Dermis microvascular lymphatic vessel endothelial cell (primary cell): ENCODE results near the gene LSAMP. TPM values are rescaled to one million over a fixed set of nuclear protein-coding genes. Genes with fewer than 3 reads are reported as not detected.

Experiments
- DNase-seq, 2 donors: peaks; one replicate each; pipeline versions ENCODE4 v3.0.0 to v3.0.0-alpha.2; 2010; ENCODE audit warnings: low read depth in 2 of 2
- total RNA-seq: library from RNA; depleted of rRNA; stranded (reverse); fragments of >200 nt; gene quantifications from 2 replicates; pipeline ENCODE4 v1.2.1, GENCODE V29; 2014

LSAMP gene
- total RNA-seq, 1 donor from 2014 or later = not detected

DNA sequence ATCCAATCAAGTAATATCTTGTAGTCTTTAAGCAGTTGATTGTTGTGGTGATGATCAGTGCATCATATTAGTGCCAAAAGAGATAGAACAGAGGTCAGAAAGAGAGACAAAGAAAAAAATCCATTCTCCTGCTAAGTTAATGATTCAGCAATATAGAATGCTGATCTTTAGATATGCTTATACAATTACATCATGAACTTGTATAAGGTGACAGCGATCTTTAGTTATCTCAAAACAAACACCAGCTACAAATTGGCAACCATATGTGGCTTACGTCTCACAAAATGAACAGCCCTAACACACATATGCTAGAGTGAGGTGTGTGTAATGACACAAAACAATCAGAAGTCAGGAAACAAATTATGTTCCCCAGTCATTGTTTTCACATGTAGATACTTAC is 12.5 kb downstream of the LSAMP start:
- no peak for DNase-seq

DNA sequence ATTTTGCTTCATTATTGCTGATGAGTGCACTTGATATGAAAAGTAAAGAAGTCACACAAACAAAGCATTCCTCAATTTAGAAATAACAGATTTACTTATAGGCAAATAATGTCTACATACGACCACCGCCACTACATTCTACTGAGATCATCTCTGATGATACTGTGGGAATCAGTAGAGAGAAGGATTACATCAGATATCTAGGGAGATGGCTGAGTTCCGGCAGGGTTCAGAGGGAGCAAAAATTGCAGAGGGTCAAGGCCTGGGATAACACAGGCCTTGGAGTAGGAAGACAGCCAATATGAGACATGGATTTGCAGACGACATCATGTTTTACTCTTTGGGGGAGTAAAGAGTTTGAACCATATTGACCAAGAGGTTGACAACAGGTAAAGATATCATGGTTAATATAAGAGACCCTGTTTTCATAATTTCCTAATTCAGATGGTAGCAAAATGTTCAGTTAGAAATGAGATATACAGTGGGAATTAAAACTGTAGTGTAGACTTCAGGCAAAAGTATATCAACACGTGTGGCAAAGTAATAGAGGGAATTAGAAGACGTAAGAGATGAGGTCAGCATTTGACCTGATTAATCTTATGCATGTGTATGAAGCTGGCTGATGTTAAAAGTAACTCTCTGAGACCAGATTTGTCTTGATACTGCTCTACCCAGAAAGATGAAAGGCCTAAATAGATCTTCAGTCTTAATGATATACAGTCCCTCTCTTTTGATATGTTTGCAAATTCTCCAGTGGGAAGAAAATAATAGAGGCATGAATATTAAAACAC is 15.6 kb downstream of the LSAMP start:
- DNase-seq = no peak

DNA sequence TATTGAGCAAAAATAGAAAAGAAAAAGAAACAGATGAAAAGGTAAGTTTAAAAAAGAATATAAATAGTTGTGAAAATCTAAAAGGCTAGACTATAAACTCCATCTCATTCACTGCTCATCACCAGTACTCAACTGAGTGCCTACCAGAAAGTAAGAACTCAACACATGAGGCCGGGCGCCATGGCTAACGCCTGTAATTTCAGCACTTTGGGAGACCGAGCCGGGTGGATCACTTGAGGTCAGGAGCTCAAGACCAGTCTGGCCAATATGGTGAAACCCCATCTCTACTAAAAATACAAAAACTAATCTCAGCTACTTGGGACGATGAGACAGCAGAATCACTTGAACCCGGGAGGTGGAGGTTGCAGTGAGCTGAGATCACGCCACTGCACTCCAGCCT is 19.3 kb downstream of the LSAMP start:
- no peak for DNase-seq

DNA sequence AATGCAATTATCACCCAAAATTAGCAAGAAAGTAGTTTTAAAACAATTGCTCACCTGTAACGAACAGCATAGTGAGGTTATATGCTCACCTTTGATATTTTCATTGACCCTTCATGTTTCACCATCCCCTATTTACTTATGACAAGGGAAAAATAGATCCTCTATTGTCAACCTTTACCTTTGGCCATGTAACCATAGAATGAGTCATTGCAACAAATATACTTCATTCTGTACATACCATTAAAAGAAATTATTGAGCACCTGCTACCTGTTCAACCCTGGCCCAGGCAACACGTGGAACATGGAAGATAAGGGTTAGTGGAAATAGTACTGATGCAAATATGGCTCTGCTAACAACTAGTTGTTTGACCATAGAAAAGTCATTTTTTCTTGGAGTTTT is 20.2 kb downstream of the LSAMP start:
- DNase-seq = no peak

DNA sequence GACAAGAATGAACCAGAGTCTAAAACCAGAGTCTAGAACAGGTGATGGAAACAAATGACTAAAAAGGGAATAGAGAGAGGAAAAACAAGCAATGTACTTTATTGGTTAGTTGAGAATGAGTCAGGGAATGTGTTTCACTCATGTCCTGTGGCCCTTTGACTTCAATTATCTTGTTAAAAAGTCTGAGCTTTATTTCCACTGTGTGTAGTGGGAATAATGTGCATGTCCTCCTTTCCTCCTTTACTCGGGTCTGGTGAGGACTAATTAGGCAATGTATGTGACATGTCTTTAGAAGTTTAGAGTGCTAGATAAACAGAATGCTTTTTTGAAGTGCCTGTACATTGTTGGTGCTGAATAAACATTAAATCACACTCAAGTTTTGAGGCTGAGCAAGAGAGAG is 21.3 kb downstream of the LSAMP start:
- no peak for DNase-seq

DNA sequence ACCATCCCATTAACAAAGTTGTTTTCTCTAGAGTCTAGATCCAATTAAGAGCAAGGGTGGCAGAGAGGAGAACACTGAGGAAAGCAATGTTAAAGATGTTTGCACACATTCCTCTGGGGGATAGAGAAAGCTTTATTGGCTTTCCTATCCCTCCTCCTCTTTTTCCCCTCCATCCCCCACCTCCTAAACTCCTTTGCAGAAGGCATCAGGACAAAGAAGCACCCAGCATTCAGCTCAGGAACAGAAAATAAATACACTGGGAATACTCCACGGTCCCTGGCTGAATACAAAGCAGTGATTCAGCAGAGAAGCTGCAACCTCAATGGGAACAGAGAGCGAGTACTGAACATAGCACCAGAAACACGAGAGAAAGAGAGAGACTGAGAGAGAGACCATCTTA is 21.9 kb downstream of the LSAMP start:
- DNase-seq = no peak

DNA sequence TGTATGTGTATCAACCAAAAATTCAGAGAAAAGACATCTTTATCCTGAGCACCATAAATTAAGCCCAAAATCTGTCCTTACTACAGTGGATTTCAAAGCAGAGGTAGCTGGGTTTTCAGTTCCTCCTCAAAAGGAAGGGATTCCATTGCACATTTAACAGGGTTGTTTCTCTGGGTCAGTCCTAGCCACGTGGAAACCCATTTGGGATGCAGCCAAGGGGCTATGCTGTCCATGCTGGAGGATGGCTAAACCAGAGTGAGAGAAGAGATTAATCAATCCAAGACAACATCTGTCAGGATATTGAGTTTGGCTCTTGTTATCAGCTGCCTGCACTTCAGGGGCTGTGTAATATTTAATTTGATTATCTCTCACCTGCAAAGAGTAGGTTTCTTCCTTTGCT is 28.1 kb downstream of the LSAMP start:
- no peak for DNase-seq

DNA sequence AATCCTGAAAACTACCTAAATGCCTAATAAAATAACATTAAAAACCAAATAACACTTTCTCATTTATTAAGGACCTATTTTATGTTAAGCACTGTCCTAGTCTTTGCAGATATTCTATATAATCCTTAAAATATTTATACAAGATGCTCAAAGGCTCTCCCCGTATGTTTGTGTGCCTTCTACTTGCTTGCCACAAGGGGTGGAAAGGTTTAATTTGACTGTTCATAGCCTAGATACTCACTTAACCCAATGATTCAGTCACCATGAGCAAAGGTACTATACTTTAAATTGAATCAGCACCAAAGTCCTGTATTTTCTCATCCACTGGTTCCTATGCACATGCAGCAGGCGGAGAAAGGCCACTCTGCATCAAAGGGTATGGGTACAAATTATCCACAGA is 32.0 kb downstream of the LSAMP start:
- DNase-seq = no peak

DNA sequence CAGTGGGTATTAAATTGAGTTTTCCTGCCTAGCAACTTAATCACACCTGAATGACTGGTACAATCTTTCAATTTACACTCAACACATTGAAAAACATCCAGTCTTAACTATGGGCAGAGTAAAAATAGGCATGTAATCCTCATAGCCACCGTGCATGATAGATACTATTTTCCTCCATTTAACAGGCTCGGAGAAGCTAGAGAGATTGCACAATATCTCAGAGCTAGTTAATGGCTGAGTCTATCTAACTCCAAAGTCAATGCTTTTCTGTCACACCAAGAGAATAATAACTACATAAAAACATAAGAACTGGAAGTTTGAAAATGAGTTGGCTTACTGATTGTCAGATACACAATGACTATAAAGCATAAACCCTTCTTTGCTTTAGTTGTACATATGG is 36.8 kb downstream of the LSAMP start:
- no peak for DNase-seq

DNA sequence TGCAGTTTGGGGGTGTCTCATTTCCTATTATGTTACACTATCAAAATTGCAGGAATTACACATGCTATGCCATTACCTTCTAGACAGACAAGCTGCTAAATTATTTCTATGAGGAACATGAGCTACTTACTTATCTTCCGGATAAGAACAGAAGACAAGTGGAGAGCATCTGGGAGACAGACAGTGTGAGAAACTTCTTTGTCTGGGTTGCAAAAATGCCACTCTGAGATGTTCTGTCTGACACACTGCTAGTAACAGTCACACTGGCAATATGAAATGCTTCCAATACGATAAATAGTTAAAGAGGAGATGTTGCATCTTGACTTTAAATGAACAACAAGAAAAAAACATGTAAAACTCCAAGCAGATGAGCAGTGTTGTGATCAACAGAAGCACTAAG is 40.1 kb downstream of the LSAMP start:
- DNase-seq = no peak

DNA sequence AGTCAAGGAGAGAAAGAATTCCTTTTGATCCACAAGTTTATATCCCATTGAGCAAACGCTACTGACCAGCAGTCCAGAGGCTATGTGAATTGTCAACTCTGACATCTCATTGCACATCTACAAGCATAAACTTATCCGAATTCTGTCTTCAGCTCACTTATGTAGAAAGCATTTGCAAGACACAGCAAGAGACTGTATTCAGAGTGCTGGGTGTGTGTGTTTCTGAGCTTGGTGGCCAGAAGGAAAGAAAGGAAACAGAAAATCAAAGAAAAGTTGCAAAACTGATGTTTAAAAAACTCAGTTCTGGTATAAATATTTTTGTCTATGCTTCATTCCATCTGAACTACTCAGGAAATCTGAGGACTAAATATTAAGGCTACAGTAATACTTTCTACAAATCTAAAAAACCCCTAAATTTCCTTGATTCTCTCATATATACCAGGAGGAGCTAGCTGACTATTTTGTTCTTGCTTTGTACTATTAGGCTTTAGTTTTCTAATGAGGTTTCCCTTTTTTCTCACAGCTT is 45.5 kb downstream of the LSAMP start:
- no peak for DNase-seq

DNA sequence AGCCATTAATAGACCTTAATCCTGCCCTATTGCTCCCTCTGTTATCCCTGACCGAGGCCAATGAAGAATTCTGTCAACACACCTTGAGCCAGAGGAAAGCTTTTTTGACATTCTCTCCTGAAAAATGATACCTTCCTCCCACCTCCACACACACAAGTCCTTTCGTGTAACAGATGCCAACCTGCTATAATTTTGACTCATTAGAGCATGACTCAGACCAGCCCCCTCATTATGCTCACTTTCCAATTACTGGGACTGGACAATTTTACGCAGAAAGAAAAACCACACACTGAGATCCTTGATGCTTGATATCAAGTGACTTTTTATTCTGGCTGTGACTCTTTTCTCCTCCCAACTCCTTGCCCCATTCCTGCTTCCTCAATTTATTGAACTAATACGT is 50.9 kb downstream of the LSAMP start:
- DNase-seq = no peak

DNA sequence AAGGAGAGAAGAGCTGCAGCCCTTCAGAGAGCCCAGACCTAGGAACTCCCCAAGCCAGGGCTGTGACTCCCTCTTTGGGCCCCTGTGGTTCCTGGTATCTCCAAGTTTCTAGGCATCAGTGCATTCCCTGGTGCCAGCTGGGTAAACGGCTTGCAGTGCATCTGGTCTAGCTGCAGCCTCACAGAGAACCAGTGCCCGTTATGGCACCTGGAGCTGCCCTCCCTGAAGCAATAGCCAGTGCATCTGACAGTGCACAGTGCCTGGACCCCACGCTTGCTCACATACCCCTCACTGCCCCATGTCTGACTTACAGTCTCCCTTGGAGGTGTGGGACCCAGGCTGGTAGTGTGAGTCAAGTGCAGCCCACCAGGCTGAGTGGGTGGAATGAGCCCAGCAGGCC is 52.1 kb downstream of the LSAMP start:
- DNase-seq = no peak

DNA sequence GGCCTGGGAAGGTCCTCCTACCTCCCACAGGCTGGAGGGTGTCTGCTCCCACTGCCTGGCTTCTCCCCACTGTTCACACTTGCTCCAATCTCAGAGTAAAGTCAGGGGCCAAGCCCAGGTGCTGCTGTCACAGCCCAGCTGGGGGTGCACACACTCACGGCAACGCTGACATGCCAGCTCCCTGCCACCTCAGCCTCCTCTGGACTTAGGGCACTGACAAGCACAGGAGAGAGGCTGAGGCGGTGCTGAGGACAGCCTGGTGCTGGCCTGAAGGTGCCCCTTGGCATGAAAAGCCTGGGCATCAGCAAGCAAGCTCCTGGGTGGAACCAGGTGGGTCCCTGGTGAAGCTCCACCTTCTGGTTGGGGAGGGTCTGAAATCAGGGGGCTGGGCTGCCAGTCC is 53.0 kb downstream of the LSAMP start:
- no peak for DNase-seq

DNA sequence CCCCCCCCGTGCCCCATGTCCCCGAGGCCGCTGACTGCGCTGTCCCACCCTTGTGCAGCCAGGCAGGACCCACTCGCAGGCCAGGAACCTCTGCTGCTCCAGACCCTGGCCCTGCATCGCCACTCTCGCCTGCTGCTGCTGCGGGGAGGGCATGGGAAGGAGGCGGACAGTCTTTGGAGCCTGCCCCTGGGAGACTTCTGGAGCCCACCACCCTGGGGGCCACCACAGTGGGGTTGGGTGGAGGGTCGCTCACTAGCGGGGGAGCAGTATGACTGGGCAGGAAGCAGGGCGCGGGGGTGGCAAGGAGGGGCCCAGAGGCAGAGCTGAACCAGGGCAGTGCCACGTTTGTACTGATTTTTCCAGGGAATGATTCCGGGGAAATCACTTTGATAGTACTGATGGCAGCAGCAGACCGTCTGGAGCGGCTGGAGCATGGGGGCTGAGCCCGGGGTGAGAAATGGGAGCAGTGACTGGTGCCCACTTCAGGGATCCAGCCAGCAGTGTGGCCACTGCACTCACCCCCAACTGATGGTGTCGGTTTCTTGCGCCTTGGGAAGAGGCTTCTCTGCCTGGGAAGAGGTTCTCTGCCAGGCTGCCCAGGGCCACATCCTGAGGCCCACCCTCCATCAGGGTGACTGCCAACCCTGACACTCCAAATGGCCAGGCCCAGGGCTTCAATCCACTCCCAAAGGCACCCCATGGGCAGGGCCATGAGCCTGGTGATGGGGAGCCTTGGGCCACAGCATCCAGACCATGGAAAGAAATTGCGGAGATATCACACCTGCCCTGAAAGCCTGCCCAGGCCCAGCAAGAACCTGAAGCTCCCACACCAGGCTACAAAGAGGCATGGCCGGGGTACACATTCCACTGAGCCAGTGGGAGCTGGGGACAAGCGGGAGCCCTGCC is 53.7 kb downstream of the LSAMP start:
- no peak for DNase-seq

DNA sequence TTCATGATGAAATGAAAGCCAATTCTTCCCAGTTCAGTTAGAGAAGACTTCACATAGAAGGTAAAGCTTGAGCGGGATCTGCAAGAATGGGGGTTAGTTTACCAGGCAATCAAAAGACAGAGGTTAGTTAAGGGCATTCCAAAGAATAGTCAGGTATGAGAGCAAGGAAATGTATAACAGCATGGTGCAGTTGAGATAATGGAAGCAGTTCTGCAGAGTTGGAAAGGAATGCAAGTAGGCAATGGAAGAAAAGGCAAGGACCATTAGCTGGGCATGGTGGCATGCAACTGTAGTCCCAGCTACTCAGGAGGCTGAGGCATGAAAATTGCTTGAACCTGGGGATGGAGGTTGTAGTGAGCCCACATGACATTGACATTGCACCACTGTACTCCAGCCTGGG is 55.0 kb downstream of the LSAMP start:
- DNase-seq = no peak

DNA sequence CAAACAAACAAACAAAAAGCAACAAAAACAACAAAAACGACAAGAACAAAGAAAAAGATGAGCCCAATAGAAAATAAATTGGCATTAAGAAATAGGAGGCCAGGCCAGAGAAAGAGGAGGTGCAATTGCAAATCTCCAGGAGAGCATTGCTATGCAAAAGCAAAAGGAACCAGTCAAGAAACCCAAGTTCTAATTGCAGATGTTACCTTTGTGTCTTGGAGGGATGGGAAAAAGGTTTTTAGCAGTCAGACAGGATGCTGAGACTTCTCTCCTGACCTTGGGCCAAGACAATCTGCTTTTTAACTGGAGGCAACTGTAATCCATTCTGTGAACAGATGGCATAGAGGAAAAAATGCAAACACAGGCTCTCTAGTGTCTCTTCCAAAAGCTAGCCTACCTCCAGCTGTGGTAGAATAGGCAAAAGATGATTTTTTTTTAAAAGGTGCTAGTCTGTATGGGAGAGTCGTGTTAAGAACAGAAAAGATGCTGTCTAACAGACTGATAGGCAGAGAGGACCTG is 56.4 kb downstream of the LSAMP start:
- DNase-seq = no peak

DNA sequence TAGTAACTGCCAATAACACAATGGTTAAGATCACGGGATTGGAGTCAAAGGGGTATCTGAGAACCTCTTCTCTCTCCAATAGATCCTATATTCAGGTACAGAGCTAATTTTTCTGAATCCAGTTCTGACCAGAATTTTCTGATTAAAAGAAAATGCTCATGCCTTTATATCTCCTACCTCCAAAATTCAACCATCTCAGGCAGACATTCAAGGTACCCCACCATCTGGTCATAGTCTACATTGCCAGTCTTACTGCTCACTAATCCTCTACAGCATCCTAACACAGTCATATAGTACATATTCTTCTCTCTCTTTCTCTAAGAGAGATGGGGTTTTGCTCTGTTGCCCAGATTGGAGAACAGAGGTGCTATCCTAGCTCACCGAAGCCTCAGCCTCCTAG is 59.1 kb downstream of the LSAMP start:
- no peak for DNase-seq

DNA sequence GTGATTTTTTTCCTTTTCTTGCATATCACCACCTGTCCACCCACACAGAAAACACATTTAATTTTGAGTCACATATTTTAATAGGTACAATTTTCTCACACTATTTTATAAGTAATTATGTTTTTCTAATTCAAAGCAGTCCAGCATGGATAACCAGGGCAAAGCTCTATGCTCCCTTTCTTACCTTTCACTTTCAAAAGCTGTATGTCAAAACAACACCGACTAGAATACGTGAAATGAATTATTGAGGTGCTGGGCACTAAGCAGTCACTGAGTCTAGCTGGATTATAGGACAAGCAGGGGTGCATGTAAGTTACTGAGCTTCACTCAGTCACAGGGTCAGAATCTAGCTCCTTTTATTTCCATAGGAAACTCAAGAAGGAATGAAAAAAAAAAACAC is 60.6 kb downstream of the LSAMP start:
- DNase-seq = no peak

DNA sequence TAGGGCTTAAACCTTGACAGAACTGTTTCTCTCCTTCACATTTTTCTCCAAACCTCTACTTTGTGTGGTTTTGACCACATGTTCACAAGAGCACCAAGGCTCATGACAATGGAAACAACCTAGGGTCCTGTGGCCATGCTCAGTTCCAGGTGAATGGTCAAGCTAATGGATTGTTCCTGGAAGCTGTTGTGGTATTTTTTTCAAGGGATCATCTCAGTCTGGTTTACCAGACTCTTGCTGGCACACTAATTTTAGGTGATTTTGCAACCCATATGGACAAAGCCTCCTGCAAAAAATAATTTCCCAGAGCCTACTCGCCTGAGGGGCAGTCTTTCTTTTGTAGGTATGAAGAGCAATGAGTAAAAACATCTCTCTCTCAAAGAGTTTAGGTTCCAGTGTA is 67.2 kb downstream of the LSAMP start:
- no peak for DNase-seq

DNA sequence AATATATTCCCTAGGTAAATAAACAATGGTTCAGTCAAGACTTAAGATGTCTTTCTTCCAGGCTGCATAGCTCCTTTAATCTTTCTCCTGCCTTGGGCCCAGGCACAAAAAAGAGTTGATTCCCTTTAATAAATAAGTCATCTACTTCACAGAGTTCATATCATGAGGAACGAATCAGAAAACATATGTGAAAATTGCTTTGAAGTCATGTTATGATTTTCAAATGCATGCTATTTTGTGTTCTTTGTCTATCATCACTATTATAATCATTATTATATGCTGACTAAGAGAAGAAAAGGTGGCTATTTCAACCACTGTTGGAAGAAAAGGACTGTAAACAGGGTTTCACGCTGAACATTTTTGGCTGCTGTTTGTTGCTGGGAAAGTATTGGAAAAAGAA is 70.4 kb downstream of the LSAMP start:
- no peak for DNase-seq

DNA sequence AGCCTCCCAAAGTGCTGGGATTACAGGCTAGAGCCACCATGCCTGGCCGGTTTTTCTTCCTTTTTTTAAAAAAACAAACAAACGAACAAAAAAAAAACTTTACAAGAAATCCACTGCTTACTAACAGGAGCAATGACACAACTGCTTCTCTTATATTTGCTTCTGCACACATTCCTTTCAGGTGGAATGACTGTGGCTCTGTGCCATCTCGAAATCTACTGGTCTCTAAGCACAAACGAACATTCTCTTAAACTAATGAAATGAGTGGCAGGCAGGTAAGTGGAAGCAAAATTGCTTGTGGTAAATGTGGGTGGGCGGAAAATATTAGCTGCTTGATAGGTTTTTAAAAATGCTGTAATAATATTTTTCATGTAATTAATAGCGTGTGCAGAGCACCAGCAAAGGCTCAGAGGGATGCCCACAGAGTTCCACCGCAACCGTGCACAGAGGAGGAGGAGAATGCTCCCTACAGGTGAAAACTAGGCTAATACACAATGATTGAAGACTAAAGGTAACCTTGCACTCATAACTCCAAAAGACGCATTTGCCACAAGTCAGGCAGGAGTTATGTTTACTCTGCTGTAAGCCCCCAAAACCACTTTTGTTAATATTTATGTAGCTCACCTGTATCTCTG is 77.4 kb downstream of the LSAMP start:
- no peak for DNase-seq
